WTC11 (cell line): ENCODE results near the gene TLNRD1. TPM values are rescaled to one million over a fixed set of nuclear protein-coding genes. Genes with fewer than 3 reads are reported as not detected.
A peak's percentile ranks its signal among the peaks of the same experiment; 100 is the strongest.

Source experiments
- ATAC-seq: fragments of 200-7000 bp; cut with Tn5 transposase; 2 replicates; pipeline ENCODE4 v1.10.0; 2021; ENCODE audit warnings: mild to moderate bottlenecking, moderate library complexity
- CTCF ChIA-PET: fragments of 300-600 bp; sonication (Branson Sonifier 250); formaldehyde crosslinking; loops from one replicate; lab custom pipeline; 2021; ENCODE audit warnings: antibody characterized with exemption; lab: Charles Lee
- POLR2A ChIA-PET: fragments of 350-600 bp; sonication (Branson Sonifier 250); formaldehyde crosslinking; loops from one replicate; lab custom pipeline; 2021; ENCODE audit warnings: antibody characterized with exemption; lab: Charles Lee
- DNase-seq: peaks from one replicate; pipeline ENCODE4 v3.0.0; 2021; ENCODE audit warnings: low spot score
- H3K27ac Mint-ChIP-seq: 2 replicates; pipeline ENCODE4 v1.8.0; 2021; ENCODE audit warnings: mixed read lengths
- H3K27me3 Mint-ChIP-seq: 2 replicates; pipeline ENCODE4 v1.8.0; 2021; ENCODE audit warnings: low read depth, mild to moderate bottlenecking, moderate library complexity, mixed read lengths
- H3K36me3 Mint-ChIP-seq: 2 replicates; pipeline ENCODE4 v1.8.0; 2021; ENCODE audit warnings: mixed read lengths
- H3K4me1 Mint-ChIP-seq: 2 replicates; pipeline ENCODE4 v1.8.0; 2022; ENCODE audit warnings: mixed read lengths
- H3K4me3 Mint-ChIP-seq: 2 replicates; pipeline ENCODE4 v1.8.0; 2021; ENCODE audit warnings: mild to moderate bottlenecking, moderate library complexity, mixed read lengths
- H3K9me3 Mint-ChIP-seq: 2 replicates; pipeline ENCODE4 v1.8.0; 2021; ENCODE audit warnings: mixed read lengths
- AFF4 ChIP-seq: sonication (generic); formaldehyde crosslinking; IDR thresholded peaks from 2 replicates; pipeline ENCODE4 v1.8.1; 2023; ENCODE audit warnings: mild to moderate bottlenecking, missing genetic modification reagents, borderline replicate concordance
- ARID4B ChIP-seq: sonication (generic); formaldehyde crosslinking; IDR thresholded peaks from 2 replicates; pipeline ENCODE4 v1.8.0; 2023; ENCODE audit warnings: missing genetic modification reagents, mild to moderate bottlenecking, borderline replicate concordance
- CDX4 ChIP-seq: fragments of 250-450 bp; sonication (Bioruptor Pico); IDR thresholded peaks from 2 replicates; pipeline ENCODE4 v1.9.0; 2021; ENCODE audit warnings: moderate library complexity, mild to moderate bottlenecking, inconsistent platforms, borderline replicate concordance
- E2F4 ChIP-seq: sonication (generic); formaldehyde crosslinking; IDR thresholded peaks from 2 replicates; pipeline ENCODE4 v1.8.1; 2022; ENCODE audit warnings: low read depth, mild to moderate bottlenecking, moderate library complexity, missing genetic modification reagents, borderline replicate concordance
- ELF4 ChIP-seq: sonication (generic); formaldehyde crosslinking; IDR thresholded peaks from 2 replicates; pipeline ENCODE4 v1.8.1; 2022; ENCODE audit warnings: low read depth, mild to moderate bottlenecking, moderate library complexity, missing genetic modification reagents
- ETV6 ChIP-seq: sonication (generic); formaldehyde crosslinking; IDR thresholded peaks from 2 replicates; pipeline ENCODE4 v1.8.1; 2022; ENCODE audit warnings: mild to moderate bottlenecking, missing genetic modification reagents
- FOXJ3 ChIP-seq: sonication (generic); formaldehyde crosslinking; IDR thresholded peaks from 2 replicates; pipeline ENCODE4 v1.9.0; 2021; ENCODE audit warnings: missing genetic modification reagents, mild to moderate bottlenecking, borderline replicate concordance
- FOXP1 ChIP-seq: sonication (generic); formaldehyde crosslinking; IDR thresholded peaks from 2 replicates; pipeline ENCODE4 v1.8.0; 2022; ENCODE audit warnings: missing genetic modification reagents, mild to moderate bottlenecking, moderate library complexity, borderline replicate concordance
- HMGA2 ChIP-seq: fragments of 250-450 bp; sonication (Bioruptor Pico); IDR thresholded peaks from 2 replicates; pipeline ENCODE4 v1.4.0; 2021; ENCODE audit warnings: mild to moderate bottlenecking, moderate library complexity
- NR1H2 ChIP-seq: sonication (generic); formaldehyde crosslinking; IDR thresholded peaks from 2 replicates; pipeline ENCODE4 v1.9.0; 2021; ENCODE audit warnings: mild to moderate bottlenecking, moderate library complexity, missing genetic modification reagents
- RORB ChIP-seq: fragments of 250-450 bp; sonication (Bioruptor Pico); IDR thresholded peaks from 2 replicates; pipeline ENCODE4 v1.9.0; 2021; ENCODE audit warnings: mild to moderate bottlenecking
- STAT6 ChIP-seq: sonication (generic); formaldehyde crosslinking; conservative IDR thresholded peaks from 2 replicates; pipeline ENCODE4 v1.8.1; 2023; ENCODE audit warnings: mild to moderate bottlenecking, low read depth, missing genetic modification reagents, moderate library complexity
- ZMAT4 ChIP-seq: fragments of 250-450 bp; sonication (Bioruptor Pico); IDR thresholded peaks from 2 replicates; pipeline ENCODE4 v1.9.0; 2021; ENCODE audit warnings: mild to moderate bottlenecking
- total RNA-seq: library from RNA; stranded (reverse); gene quantifications from 3 replicates; pipeline ENCODE4 v1.2.3, GENCODE V29; 2021

TLNRD1 gene
- total RNA-seq, 1 experiment from 2014 or later, result 26.7 TPM

- no peak for TF ChIP-seq AFF4 (CRISPR knock-in tag)
- TF ChIP-seq FOXJ3, result no peak
- TF ChIP-seq CDX4 (CRISPR knock-in tag), result no peak
- TF ChIP-seq RORB (CRISPR knock-in tag), result no peak
- no peak for TF ChIP-seq E2F4 (CRISPR knock-in tag)
- TF ChIP-seq ARID4B, result no peak
- no peak for TF ChIP-seq HMGA2 (CRISPR knock-in tag)
- TF ChIP-seq NR1H2 (CRISPR knock-in tag), result no peak
- TF ChIP-seq FOXP1, result no peak
- no peak for TF ChIP-seq ELF4
- TF ChIP-seq ZMAT4 (CRISPR knock-in tag), result no peak
- TF ChIP-seq ETV6, result no peak
Observed at GRCh38 chr15:81000144-81000623, 539 bp upstream of the TLNRD1 start (continued).

GRCh38 chr15:81001152-81002008 is 657 bp downstream of the TLNRD1 start:
- Mint-ChIP-seq H3K27me3 (peaks cover 10% of the 10 kb centered on the region), H3K9me3 (no peaks in the 10 kb centered on the region), H3K27ac (no peak overlapping the region), H3K4me3 (peak overlapping the region; percentile 93), H3K4me1 (peaks cover 13% of the 10 kb centered on the region), H3K36me3 (peaks cover 4% of the 10 kb centered on the region; the same call in 1 of the 2 replicates)
- CTCF ChIA-PET, result interaction anchor here (0.9 to 3.1 kb wide), 9 partner anchors 10 to 265 kb away, joined by 3 to 37 read pairs (median 5); partner anchors contain the start of gene CEMIP
- DNase-seq (peak; percentile 63), ATAC-seq (peak; percentile 36)
- POLR2A ChIA-PET, result interaction anchor here (1.2 to 1.4 kb wide), 4 partner anchors 10 to 265 kb away, joined by 3 to 7 read pairs (median 4); no protein-coding TSS in a partner anchor
- TF ChIP-seq ARID4B (peak; percentile 56), CDX4 (CRISPR knock-in tag) (no peak), STAT6 (CRISPR knock-in tag) (0 out of 2 replicates have a peak, but pooled peaks have one; percentile 60)
